GM06990 (cell line): ENCODE data around the gene MYL4.
"Not testable (repeated sequence)": the region's sequence is repeated elsewhere in the genome, so short reads cannot be mapped to it uniquely, and the experiment has no call there.

Source experiments
- DNase-seq: peaks from one replicate; pipeline ENCODE4 v3.0.0-alpha.2; 2011; ENCODE audit not compliant: insufficient read length; ENCODE audit errors: extremely low read depth
- H3K27me3 ChIP-seq: replicated peaks from 2 replicates; pipeline ENCODE4 v1.6.0; 2011; ENCODE audit warnings: low read length; ENCODE audit not compliant: control insufficient read depth, insufficient read depth
- H3K36me3 ChIP-seq: 2 replicates; pipeline ENCODE4 v1.5.1; 2011; ENCODE audit warnings: low read length; ENCODE audit not compliant: control insufficient read depth, insufficient read depth
- H3K4me3 ChIP-seq: replicated peaks from 2 replicates; pipeline ENCODE4 v1.5.1; 2011; ENCODE audit warnings: low read depth, mild to moderate bottlenecking, control low read depth, low read length
- TF ChIP-seq, protein P1 (sequence below): IDR thresholded peaks from 2 replicates; pipeline ENCODE4 v1.5.1; 2011; ENCODE audit warnings: low read length, control low read depth, mild to moderate bottlenecking, inconsistent platforms; ENCODE audit not compliant: insufficient read depth, poor library complexity, severe bottlenecking

MYL4 gene

GRCh38 chr17:47267354-47267828 is 58.2 kb downstream of the MYL4 start:
- Histone ChIP-seq H3K4me3 (no peak overlapping the region), H3K27me3 (no peaks in the 10 kb centered on the region), H3K36me3 (no peaks in the 10 kb centered on the region; the same call in 1 of the 2 replicates)
- TF ChIP-seq, protein P1, sequence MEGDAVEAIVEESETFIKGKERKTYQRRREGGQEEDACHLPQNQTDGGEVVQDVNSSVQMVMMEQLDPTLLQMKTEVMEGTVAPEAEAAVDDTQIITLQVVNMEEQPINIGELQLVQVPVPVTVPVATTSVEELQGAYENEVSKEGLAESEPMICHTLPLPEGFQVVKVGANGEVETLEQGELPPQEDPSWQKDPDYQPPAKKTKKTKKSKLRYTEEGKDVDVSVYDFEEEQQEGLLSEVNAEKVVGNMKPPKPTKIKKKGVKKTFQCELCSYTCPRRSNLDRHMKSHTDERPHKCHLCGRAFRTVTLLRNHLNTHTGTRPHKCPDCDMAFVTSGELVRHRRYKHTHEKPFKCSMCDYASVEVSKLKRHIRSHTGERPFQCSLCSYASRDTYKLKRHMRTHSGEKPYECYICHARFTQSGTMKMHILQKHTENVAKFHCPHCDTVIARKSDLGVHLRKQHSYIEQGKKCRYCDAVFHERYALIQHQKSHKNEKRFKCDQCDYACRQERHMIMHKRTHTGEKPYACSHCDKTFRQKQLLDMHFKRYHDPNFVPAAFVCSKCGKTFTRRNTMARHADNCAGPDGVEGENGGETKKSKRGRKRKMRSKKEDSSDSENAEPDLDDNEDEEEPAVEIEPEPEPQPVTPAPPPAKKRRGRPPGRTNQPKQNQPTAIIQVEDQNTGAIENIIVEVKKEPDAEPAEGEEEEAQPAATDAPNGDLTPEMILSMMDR, result no peak
- no peak for DNase-seq

- DNase-seq, H3K36me3 ChIP-seq, H3K4me3 ChIP-seq, H3K27me3 ChIP-seq: not testable (repeated sequence)
These were observed 59.8 kb downstream of the MYL4 start for GRCh38 chr17:47268964-47269363.

GRCh38 chr17:47269561-47270280 is 60.6 kb downstream of the MYL4 start:
- not testable (repeated sequence) for H3K4me3 ChIP-seq, H3K27me3 ChIP-seq, DNase-seq, H3K36me3 ChIP-seq

- no peak for DNase-seq
- TF ChIP-seq, protein P1, result no peak
- Histone ChIP-seq H3K4me3 (no peak overlapping the region), H3K36me3 (no peaks in the 10 kb centered on the region; the same call in 1 of the 2 replicates), H3K27me3 (no peaks in the 10 kb centered on the region)
These were observed 62.0 kb downstream of the MYL4 start for GRCh38 chr17:47270946-47271705.

DNA sequence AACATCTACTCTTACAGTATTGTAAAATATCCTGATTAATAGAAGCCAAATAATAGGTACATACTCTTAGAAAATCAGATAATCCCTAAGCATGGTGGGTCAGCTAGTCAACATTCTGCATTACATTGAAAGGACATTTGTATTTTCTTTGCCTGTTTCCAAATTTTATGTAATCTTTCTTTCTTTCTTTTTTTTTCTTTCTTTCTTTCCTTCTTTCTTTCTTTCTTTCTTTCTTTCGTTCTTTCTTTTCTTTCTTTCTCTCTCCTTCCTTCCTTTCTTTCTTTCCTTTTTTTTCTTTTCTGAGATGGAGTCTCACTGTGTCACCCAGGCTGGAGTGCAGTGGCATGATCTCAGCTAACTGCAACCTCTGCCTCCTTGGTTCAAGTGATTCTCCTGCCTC is 63.3 kb downstream of the MYL4 start:
- Histone ChIP-seq H3K4me3 (no peak overlapping the region), H3K27me3 (no peaks in the 10 kb centered on the region), H3K36me3 (no peaks in the 10 kb centered on the region; the same call in 1 of the 2 replicates)
- DNase-seq, result no peak
- TF ChIP-seq, protein P1, result no peak

DNA sequence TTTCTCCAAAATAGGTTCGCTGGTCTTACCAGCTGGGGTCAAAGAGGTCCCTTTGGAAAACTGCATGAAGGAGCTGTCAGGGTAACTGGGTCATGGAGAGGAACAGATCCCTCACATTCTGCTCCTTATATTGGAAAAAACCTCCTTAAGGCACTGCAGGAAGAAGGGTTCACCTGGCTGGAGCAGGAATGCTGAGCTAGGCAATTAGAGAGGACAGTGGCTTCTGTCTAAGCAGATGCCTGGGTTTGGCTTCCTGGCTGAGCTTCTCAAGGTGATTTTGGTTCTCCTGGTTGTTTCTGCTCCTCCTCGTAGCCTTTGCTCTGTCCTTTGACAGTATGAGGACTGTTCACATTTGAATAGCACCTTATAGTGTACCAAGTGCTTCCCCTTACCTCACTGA is 64.1 kb downstream of the MYL4 start:
- TF ChIP-seq, protein P1, result no peak

More for the DNA sequence above, 64.1 kb downstream of the MYL4 start:
- no peak for DNase-seq
- no peak overlapping the region for H3K4me3 ChIP-seq
- H3K27me3 ChIP-seq, result no peaks in the 10 kb centered on the region
- no peaks in the 10 kb centered on the region; the same call in 1 of the 2 replicates for H3K36me3 ChIP-seq
